CD14-positive monocyte (primary cell): Measurements from ENCODE around the gene EPGN. TPM values are rescaled to one million over a fixed set of nuclear protein-coding genes. Genes with fewer than 3 reads are reported as not detected.

Experiments
- DNase-seq, 3 donors: peaks; one replicate each; pipeline ENCODE4 v3.0.0-alpha.2; 2011 to 2022
- H2AFZ ChIP-seq: 2 replicates; pipeline ENCODE4 v1.6.0; 2012; ENCODE audit warnings: mild to moderate bottlenecking, low read depth, low read length, inconsistent platforms; ENCODE audit not compliant: insufficient read depth, poor library complexity, severe bottlenecking
- H3K27ac ChIP-seq, 2 donors: 1 replicate in 1 of 2; 2 replicates in 1 of 2; pipeline ENCODE4 v1.5.1; 2012 to 2013; ENCODE audit warnings: low read length in 2 of 2, control low read depth in 1 of 2, inconsistent platforms in 1 of 2, low read depth in 1 of 2, mild to moderate bottlenecking in 1 of 2
- H3K27me3 ChIP-seq, 2 donors: one replicate each; pipeline versions ENCODE4 v1.6.0 to v1.6.1; 2011 to 2013; ENCODE audit warnings: low read length in 2 of 2; ENCODE audit not compliant: control insufficient read depth in 2 of 2, insufficient read depth in 2 of 2
- H3K36me3 ChIP-seq, 2 donors: replicated peaks in 1 of 2; 1 replicate in 1 of 2; 2 replicates in 1 of 2; pipeline versions ENCODE4 v1.5.1 to v1.6.1; 2012 to 2013; ENCODE audit warnings: low read length in 2 of 2, control low read depth in 1 of 2, inconsistent platforms in 1 of 2, mild to moderate bottlenecking in 1 of 2; ENCODE audit not compliant: insufficient read depth in 2 of 2, control insufficient read depth in 1 of 2
- H3K4me1 ChIP-seq, 2 donors: 1 replicate in 1 of 2; 2 replicates in 1 of 2; pipeline versions ENCODE4 v1.5.1 to v1.6.1; 2012 to 2013; ENCODE audit warnings: low read length in 2 of 2, control low read depth in 1 of 2, inconsistent platforms in 1 of 2, mild to moderate bottlenecking in 1 of 2, moderate library complexity in 1 of 2; ENCODE audit not compliant: insufficient read depth in 2 of 2, control insufficient read depth in 1 of 2
- H3K4me2 ChIP-seq: replicated peaks from 2 replicates; pipeline ENCODE3; 2012; ENCODE audit warnings: low read length, moderate library complexity, mild to moderate bottlenecking; ENCODE audit not compliant: poor library complexity, severe bottlenecking; ENCODE audit errors: extremely low read depth
- H3K4me3 ChIP-seq, 3 experiments: fragments of 200-600 bp in 1 of 3; sonication (generic) in 1 of 3; replicated peaks in 1 of 3; 1 replicate in 2 of 3; 2 replicates in 1 of 3; pipeline ENCODE4 v1.5.1; 2011 to 2013; ENCODE audit warnings: low read length in 3 of 3, mild to moderate bottlenecking in 3 of 3, control low read depth in 2 of 3, low read depth in 2 of 3, inconsistent platforms in 1 of 3, moderate library complexity in 1 of 3
- H3K79me2 ChIP-seq: 2 replicates; pipeline ENCODE4 v1.6.0; 2012; ENCODE audit warnings: mild to moderate bottlenecking, control low read depth, inconsistent platforms, low read length, moderate library complexity; ENCODE audit not compliant: insufficient read depth
- H3K9ac ChIP-seq: 2 replicates; pipeline ENCODE4 v1.6.0; 2017; ENCODE audit warnings: low read length, mild to moderate bottlenecking; ENCODE audit not compliant: insufficient read depth, poor library complexity, severe bottlenecking
- H3K9me3 ChIP-seq, 2 donors: replicated peaks in 1 of 2; 1 replicate in 1 of 2; 2 replicates in 1 of 2; pipeline versions ENCODE4 v1.5.1 to v1.6.1; 2012 to 2013; ENCODE audit warnings: low read length in 2 of 2, control low read depth in 1 of 2; ENCODE audit not compliant: control insufficient read depth in 1 of 2, insufficient read depth in 1 of 2
- H4K20me1 ChIP-seq: 2 replicates; pipeline ENCODE4 v1.6.0; 2012; ENCODE audit warnings: mild to moderate bottlenecking, low read length, control low read depth, moderate library complexity; ENCODE audit not compliant: insufficient read depth
- H3K27ac Mint-ChIP-seq, 7 donors: one replicate each; pipeline ENCODE4 v1.8.0; 2020; ENCODE audit warnings: mild to moderate bottlenecking in 7 of 7, mixed read lengths in 7 of 7, moderate library complexity in 6 of 7, inconsistent platforms in 2 of 7
- H3K27me3 Mint-ChIP-seq, 3 donors: one replicate each; pipeline ENCODE4 v1.8.0; 2021 to 2022; ENCODE audit warnings: low read depth in 3 of 3, mild to moderate bottlenecking in 3 of 3, mixed read lengths in 3 of 3, moderate library complexity in 3 of 3, inconsistent platforms in 1 of 3
- H3K36me3 Mint-ChIP-seq, 2 donors: one replicate each; pipeline ENCODE4 v1.8.0; 2020; ENCODE audit warnings: mixed read lengths in 2 of 2, inconsistent platforms in 1 of 2, mild to moderate bottlenecking in 1 of 2
- H3K4me1 Mint-ChIP-seq: one replicate; pipeline ENCODE4 v1.8.0; 2020; ENCODE audit warnings: mild to moderate bottlenecking, mixed read lengths
- H3K4me3 Mint-ChIP-seq, 2 donors: one replicate each; pipeline ENCODE4 v1.8.0; 2020; ENCODE audit warnings: mild to moderate bottlenecking in 2 of 2, mixed read lengths in 2 of 2, moderate library complexity in 1 of 2
- H3K9me3 Mint-ChIP-seq, 7 donors: one replicate each; pipeline ENCODE4 v1.8.0; 2020 to 2022; ENCODE audit warnings: mixed read lengths in 7 of 7, mild to moderate bottlenecking in 6 of 7, moderate library complexity in 6 of 7, inconsistent platforms in 2 of 7
- CTCF ChIP-seq: fragments of 200-600 bp; IDR thresholded peaks from one replicate; pipeline ENCODE4 v1.8.0; 2022; ENCODE audit warnings: antibody characterized with exemption, mild to moderate bottlenecking
- WGBS: methylation state at CpG from one replicate; pipeline ENCODE4 v1.1.5; 2013; ENCODE audit warnings: missing lambda C conversion rate; ENCODE audit not compliant: insufficient coverage; 5-methylcytosine and 5-hydroxymethylcytosine counted together
- intact Hi-C, 2 donors: fragments of 100-400 bp; cut with micrococcal nuclease; formaldehyde crosslinking; loops; one replicate each; pipeline versions ENCODE4 v1.15.0 to v1.15.1; 2023
- polyA plus RNA-seq, 3 donors: library from polyadenylated mRNA; depleted of rRNA in 1 of 3; unstranded in 2 of 3; stranded (reverse) in 1 of 3; fragments of 300-500 nt in 2 of 3; fragments of >200 nt in 1 of 3; fragmentation: Illumina TruSeq in 2 of 3; gene quantifications; 1 replicate in 2 of 3; 2 replicates in 1 of 3; pipeline ENCODE4 v1.2.3, GENCODE V29; 2012 to 2021

The EPGN gene
- polyA plus RNA-seq, 3 donors, result not detected

- no peaks in the 10 kb centered on the region for H4K20me1 ChIP-seq
- under 1% methylated on average over 38 of the region's 40 CpGs for WGBS
- H3K27ac ChIP-seq, result peak within 1 kb of the TSS; percentile 1 to 84
- Mint-ChIP-seq H3K27ac (peak within 1 kb of the TSS; percentile 72 to 93 (median 83)), H3K36me3 (no peaks in the 10 kb centered on the region), H3K4me3 (peak within 1 kb of the TSS; percentile 88 to 94), H3K9me3 (peaks cover 0 to 6% (median 0%) of the 10 kb centered on the region in 7 donors), H3K27me3 (peaks cover 2 to 8% (median 8%) of the 10 kb centered on the region in 3 donors), H3K4me1 (peaks cover 41% of the 10 kb centered on the region)
- H3K4me2 ChIP-seq, result peak within 1 kb of the TSS; percentile 85
- H2AFZ ChIP-seq, result peak within 1 kb of the TSS; percentile 86
- H3K9ac ChIP-seq, result peak within 1 kb of the TSS; percentile 83
- peak within 1 kb of the TSS; percentile 63 to 83 (median 71) for H3K4me3 ChIP-seq
- no peaks in the 10 kb centered on the region for H3K36me3 ChIP-seq
- no peak for TF ChIP-seq CTCF
- intact Hi-C loops, result loop anchor here in 1 of 2 donors (5.0 kb wide), 1 partner anchor 43 kb away; no protein-coding TSS in a partner anchor
- no peaks in the 10 kb centered on the region for H3K79me2 ChIP-seq
- no peaks in the 10 kb centered on the region for H3K9me3 ChIP-seq
- peak; percentile 83 to 98 (median 83) for DNase-seq
- H3K4me1 ChIP-seq, result peaks cover 21 to 30% of the 10 kb centered on the region in 2 donors
- H3K27me3 ChIP-seq, result no peaks in the 10 kb centered on the region
Measured at GRCh38 chr4:74364652-74365491, 56.6 kb downstream of the EPGN start, which contains the start of gene EREG. TSS of gene EREG (plus strand) at chr4:74365145. CDS start at chr4:74365309, 164 bp downstream.

GRCh38 chr4:74365761-74366160 lies 57.5 kb downstream of the EPGN start:
- H3K4me3 ChIP-seq, result peak overlapping the region; percentile 63 to 83 (median 71)
- H3K4me1 ChIP-seq, result peaks cover 25 to 33% of the 10 kb centered on the region in 2 donors
- H3K9me3 Mint-ChIP-seq, result peaks cover 0 to 6% (median 0%) of the 10 kb centered on the region in 7 donors
- intact Hi-C loops, result loop anchor here in 1 of 2 donors (5.0 kb wide), 1 partner anchor 43 kb away; no protein-coding TSS in a partner anchor
- peak in 1 of 3 donors; percentile 36 for DNase-seq
- H3K27ac ChIP-seq, result peak overlapping the region in 1 of 2 donors; percentile 84
- H3K36me3 Mint-ChIP-seq, result no peaks in the 10 kb centered on the region
- H3K27ac Mint-ChIP-seq, result peak overlapping the region; percentile 59 to 93 (median 83)
- peaks cover 2 to 8% (median 8%) of the 10 kb centered on the region in 3 donors for H3K27me3 Mint-ChIP-seq
- no peaks in the 10 kb centered on the region for H3K27me3 ChIP-seq
- H3K4me2 ChIP-seq, result peak overlapping the region; percentile 85
- H3K79me2 ChIP-seq, result no peaks in the 10 kb centered on the region
- peaks cover 48% of the 10 kb centered on the region for H3K4me1 Mint-ChIP-seq
- H3K36me3 ChIP-seq, result no peaks in the 10 kb centered on the region
- H3K9me3 ChIP-seq, result no peaks in the 10 kb centered on the region
- H3K4me3 Mint-ChIP-seq, result peak overlapping the region; percentile 88 to 94
- H3K9ac ChIP-seq, result peak overlapping the region; percentile 83
- no peaks in the 10 kb centered on the region for H4K20me1 ChIP-seq
- H2AFZ ChIP-seq, result peak overlapping the region; percentile 86
- no peak for TF ChIP-seq CTCF
- 3% methylated on average over 5 of the region's 11 CpGs for WGBS

Other genes starting within 250 kb of the EPGN start
- gene CXCL2, start 209.3 kb upstream of the EPGN start, polyA plus RNA-seq, result 10 to 100 TPM; 13.9 to 62.4 (median 18.5) TPM
- 1 to 10 TPM; 4.3 to 7.0 (median 4.8) TPM for gene MTHFD2L, start 150.4 kb upstream of the EPGN start, polyA plus RNA-seq
- 10 to 100 TPM in 1 of 3 donors, 1 to 10 TPM in 2; 2.7 to 17.2 (median 8.2) TPM for gene EREG, start 56.7 kb downstream of the EPGN start, polyA plus RNA-seq
- 1 to 10 TPM; 4.2 to 9.2 (median 9.1) TPM for gene AREG, start 136.7 kb downstream of the EPGN start, polyA plus RNA-seq